Right lobe of liver (tissue), 4 donors: ENCODE results near the gene PPFIBP2.

ENCODE experiments used
- CTCF ChIP-seq, 4 donors: fragments of 200-600 bp in 3 of 4; fragments of 450-650 bp in 1 of 4; IDR thresholded peaks; one replicate each; pipeline versions ENCODE4 v1.5.1 to v1.8.0; 2016 to 2022; ENCODE audit warnings: antibody characterized with exemption in 4 of 4, mild to moderate bottlenecking in 2 of 4
- POLR2A ChIP-seq: fragments of 450-650 bp; IDR thresholded peaks from one replicate; pipeline ENCODE4 v1.6.1; 2017; ENCODE audit warnings: antibody characterized with exemption, mild to moderate bottlenecking
- donor health status: DM: no; HTN: no; CAD: no.
- donor health status: DM: no; HTN: no; CAD: no.
- donor health status: DM: no; HTN: yes; CAD: no.

GRCh38 chr11:7487360-7487759 is 26.4 kb upstream of the PPFIBP2 start:
- TF ChIP-seq CTCF (IDR thresholded peaks at IDR 0.05) (no peak), POLR2A (no peak)
